ENCODE results near the gene CASTOR1.

DNA sequence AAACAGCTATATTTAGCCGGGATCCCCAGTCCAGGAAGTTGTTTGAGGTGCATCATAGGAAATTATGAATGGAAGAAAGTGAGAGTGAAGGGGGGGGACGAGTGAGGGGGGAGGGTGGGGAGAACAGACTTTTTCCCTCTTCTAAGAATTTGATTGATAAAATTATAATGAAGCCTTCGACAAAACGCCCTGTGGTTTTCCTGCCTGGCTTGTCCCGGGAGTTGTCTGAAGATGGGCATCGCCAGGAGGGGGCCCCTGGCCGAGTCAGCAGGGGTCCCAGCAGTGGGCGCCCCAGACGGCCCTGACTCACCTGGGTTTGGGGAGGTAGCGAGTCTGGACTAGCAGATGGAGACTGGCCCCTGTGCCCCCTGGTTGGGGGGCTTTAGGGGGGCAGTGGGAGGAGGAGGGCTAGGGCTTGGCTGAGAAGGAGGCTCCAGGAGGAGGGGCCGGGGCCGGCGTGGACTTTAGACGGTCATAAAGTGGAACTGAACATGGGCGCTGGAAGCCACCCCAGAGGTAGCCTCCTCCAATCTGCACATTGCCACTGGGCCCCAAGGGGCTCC is 42.4 kb downstream of the CASTOR1 start:
- no peak for TF ChIP-seq EZH2phosphoT487 (IDR thresholded peaks at IDR 0.05; ENCODE audit: borderline replicate concordance, low read length)
- TF ChIP-seq, protein P1, sequence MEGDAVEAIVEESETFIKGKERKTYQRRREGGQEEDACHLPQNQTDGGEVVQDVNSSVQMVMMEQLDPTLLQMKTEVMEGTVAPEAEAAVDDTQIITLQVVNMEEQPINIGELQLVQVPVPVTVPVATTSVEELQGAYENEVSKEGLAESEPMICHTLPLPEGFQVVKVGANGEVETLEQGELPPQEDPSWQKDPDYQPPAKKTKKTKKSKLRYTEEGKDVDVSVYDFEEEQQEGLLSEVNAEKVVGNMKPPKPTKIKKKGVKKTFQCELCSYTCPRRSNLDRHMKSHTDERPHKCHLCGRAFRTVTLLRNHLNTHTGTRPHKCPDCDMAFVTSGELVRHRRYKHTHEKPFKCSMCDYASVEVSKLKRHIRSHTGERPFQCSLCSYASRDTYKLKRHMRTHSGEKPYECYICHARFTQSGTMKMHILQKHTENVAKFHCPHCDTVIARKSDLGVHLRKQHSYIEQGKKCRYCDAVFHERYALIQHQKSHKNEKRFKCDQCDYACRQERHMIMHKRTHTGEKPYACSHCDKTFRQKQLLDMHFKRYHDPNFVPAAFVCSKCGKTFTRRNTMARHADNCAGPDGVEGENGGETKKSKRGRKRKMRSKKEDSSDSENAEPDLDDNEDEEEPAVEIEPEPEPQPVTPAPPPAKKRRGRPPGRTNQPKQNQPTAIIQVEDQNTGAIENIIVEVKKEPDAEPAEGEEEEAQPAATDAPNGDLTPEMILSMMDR (IDR thresholded peaks at IDR 0.05; ENCODE audit: low read depth, low read length, poor library complexity, severe bottlenecking): no peak
